HG03565 (cell line): Measurements from ENCODE around the gene RTN4IP1.
"Not testable (repeated sequence)": the region's sequence is repeated elsewhere in the genome, so short reads cannot be mapped to it uniquely, and the experiment has no call there.

Experiments
- ATAC-seq: cut with Tn5 transposase; IDR thresholded peaks from one replicate; pipeline ENCODE4 v1.9.1; 2021; ENCODE audit warnings: mild to moderate bottlenecking, moderate library complexity; ENCODE audit not compliant: unreplicated experiment

RTN4IP1 gene

GRCh38 chr6:106586815-106587415 is 42.4 kb downstream of the RTN4IP1 start:
- ATAC-seq, result no peak

GRCh38 chr6:106581468-106581867 is 47.8 kb downstream of the RTN4IP1 start:
- no peak for ATAC-seq

- ATAC-seq, result no peak
Measured at GRCh38 chr6:106579281-106579680, 50.0 kb downstream of the RTN4IP1 start.

- ATAC-seq, result no peak
Measured at GRCh38 chr6:106574741-106575458, 54.4 kb downstream of the RTN4IP1 start.

GRCh38 chr6:106572875-106573585 is 56.3 kb downstream of the RTN4IP1 start:
- no peak for ATAC-seq

GRCh38 chr6:106572436-106572835 is 56.9 kb downstream of the RTN4IP1 start:
- no peak for ATAC-seq

- no peak for ATAC-seq
Measured at GRCh38 chr6:106569428-106569827, 59.9 kb downstream of the RTN4IP1 start.

- ATAC-seq, result no peak
Measured at GRCh38 chr6:106568530-106568929, 60.8 kb downstream of the RTN4IP1 start.

GRCh38 chr6:106564476-106564875 is 64.8 kb downstream of the RTN4IP1 start:
- no peak for ATAC-seq

GRCh38 chr6:106563614-106564013 is 65.7 kb downstream of the RTN4IP1 start:
- no peak for ATAC-seq

- no peak for ATAC-seq
Measured at GRCh38 chr6:106561686-106562405, 67.5 kb downstream of the RTN4IP1 start.

GRCh38 chr6:106560996-106561685 is 68.2 kb downstream of the RTN4IP1 start:
- ATAC-seq, result no peak

GRCh38 chr6:106559659-106560058 is 69.6 kb downstream of the RTN4IP1 start:
- not testable (repeated sequence) for ATAC-seq

- ATAC-seq, result no peak
Measured at GRCh38 chr6:106558364-106558763, 70.9 kb downstream of the RTN4IP1 start.

GRCh38 chr6:106557837-106558236 is 71.5 kb downstream of the RTN4IP1 start:
- no peak for ATAC-seq

- no peak for ATAC-seq
Measured at GRCh38 chr6:106556368-106556960, 72.8 kb downstream of the RTN4IP1 start.

GRCh38 chr6:106555767-106556166 is 73.5 kb downstream of the RTN4IP1 start:
- no peak for ATAC-seq

GRCh38 chr6:106553440-106553839 is 75.9 kb downstream of the RTN4IP1 start:
- no peak for ATAC-seq

- ATAC-seq, result no peak
Measured at GRCh38 chr6:106551155-106551554, 78.1 kb downstream of the RTN4IP1 start.

GRCh38 chr6:106549521-106549920 is 79.8 kb downstream of the RTN4IP1 start:
- no peak for ATAC-seq
